Caco-2 (cell line): ENCODE results near the gene ENTPD2. TPM values are rescaled to one million over a fixed set of nuclear protein-coding genes. Genes with fewer than 3 reads are reported as not detected.

Source experiments
- BruUV-seq: library from RNA; stranded (reverse); fragments of 400-500 nt; replicated peaks from 2 replicates; lab custom pipeline; 2021; lab: Mats Ljungman, UMichigan
- CTCF ChIA-PET: fragments of 300-600 bp; sonication (Branson Sonifier 250); formaldehyde crosslinking; loops from one replicate; lab custom pipeline; 2022; ENCODE audit warnings: antibody characterized with exemption; lab: Charles Lee
- POLR2A ChIA-PET: fragments of 300-600 bp; sonication (Branson Sonifier 250); formaldehyde crosslinking; loops from one replicate; lab custom pipeline; 2022; ENCODE audit warnings: antibody characterized with exemption; lab: Charles Lee
- DNase-seq, 2 experiments: peaks; one replicate each; pipeline versions ENCODE4 v3.0.0 to v3.0.0-alpha.2; 2020 to 2022
- H3K27me3 ChIP-seq: replicated peaks from 2 replicates; pipeline ENCODE4 v1.6.0; 2011; ENCODE audit warnings: low read length; ENCODE audit not compliant: control insufficient read depth, insufficient read depth
- H3K36me3 ChIP-seq: 2 replicates; pipeline ENCODE4 v1.5.1; 2011; ENCODE audit warnings: low read length; ENCODE audit not compliant: control insufficient read depth, insufficient read depth
- H3K4me1 ChIP-seq: fragments of 250-450 bp; sonication (Bioruptor Pico); 2 replicates; pipeline ENCODE4 v1.5.1; 2020; ENCODE audit warnings: mild to moderate bottlenecking
- H3K4me3 ChIP-seq: 2 replicates; pipeline ENCODE4 v1.5.1; 2011; ENCODE audit warnings: low read depth, mild to moderate bottlenecking, control low read depth, low read length
- H3K9me3 ChIP-seq: fragments of 250-450 bp; sonication (Bioruptor Pico); 2 replicates; pipeline ENCODE4 v1.5.1; 2020; ENCODE audit warnings: mild to moderate bottlenecking, moderate library complexity
- H3K27ac Mint-ChIP-seq: one replicate; pipeline ENCODE4 v1.8.0; 2022; ENCODE audit warnings: mixed read lengths; ENCODE audit not compliant: unreplicated experiment
- H3K27me3 Mint-ChIP-seq: one replicate; pipeline ENCODE4 v1.8.0; 2022; ENCODE audit warnings: mixed read lengths; ENCODE audit not compliant: insufficient read depth, unreplicated experiment
- H3K36me3 Mint-ChIP-seq: one replicate; pipeline ENCODE4 v1.8.0; 2022; ENCODE audit warnings: mild to moderate bottlenecking, mixed read lengths; ENCODE audit not compliant: insufficient read depth, unreplicated experiment
- H3K4me1 Mint-ChIP-seq: one replicate; pipeline ENCODE4 v1.8.0; 2022; ENCODE audit warnings: low read depth, mixed read lengths; ENCODE audit not compliant: unreplicated experiment
- H3K4me3 Mint-ChIP-seq: one replicate; pipeline ENCODE4 v1.8.0; 2022; ENCODE audit warnings: mild to moderate bottlenecking, moderate library complexity, mixed read lengths; ENCODE audit not compliant: unreplicated experiment
- H3K9me3 Mint-ChIP-seq: one replicate; pipeline ENCODE4 v1.8.0; 2022; ENCODE audit warnings: mixed read lengths; ENCODE audit not compliant: unreplicated experiment
- intact Hi-C: fragments of 100-400 bp; cut with micrococcal nuclease; formaldehyde crosslinking; loops from one replicate; pipeline ENCODE4 v1.10.0; 2022; ENCODE audit not compliant: unreplicated experiment
- total RNA-seq: library from RNA; stranded (reverse); gene quantifications from 2 replicates; pipeline ENCODE4 v1.2.3, GENCODE V29; 2022
- TF ChIP-seq, protein P1 (sequence below), 2 experiments: fragments of 200-600 bp in 1 of 2; IDR thresholded peaks; 1 replicate in 1 of 2; 2 replicates in 1 of 2; pipeline versions ENCODE4 v1.5.1 to v1.8.0; 2011 to 2022; ENCODE audit warnings: antibody characterized with exemption in 1 of 2, control low read depth in 1 of 2, inconsistent platforms in 1 of 2, low read depth in 1 of 2, low read length in 1 of 2, mild to moderate bottlenecking in 1 of 2, moderate library complexity in 1 of 2; ENCODE audit not compliant: insufficient read depth in 1 of 2, severe bottlenecking in 1 of 2, unreplicated experiment in 1 of 2

ENTPD2 gene
- total RNA-seq, 1 experiment from 2014 or later, result 2.9 TPM

DNA sequence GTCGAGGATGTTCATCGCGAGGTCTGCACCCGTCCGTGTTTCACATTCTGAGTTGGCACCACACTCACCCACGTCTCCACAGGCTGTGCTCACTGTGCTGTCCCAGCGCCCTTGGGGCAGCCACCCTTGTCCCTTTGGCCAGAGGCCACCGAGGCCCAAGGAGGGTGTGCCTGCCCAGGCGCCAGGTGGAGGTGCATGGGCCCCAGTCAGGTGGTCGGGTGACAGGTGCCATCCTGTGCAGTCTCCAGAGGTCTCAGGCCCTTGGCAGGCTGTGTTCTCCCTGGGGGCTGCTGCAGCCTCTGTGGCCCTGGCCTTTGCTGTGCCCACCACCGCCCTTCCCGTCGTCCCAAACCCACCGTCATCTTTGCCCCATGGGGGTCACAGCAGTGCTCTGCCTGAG, 45.4 kb upstream of the ENTPD2 start:
- ChIA-PET CTCF (no interaction called here), POLR2A (no interaction called here)
- no peak for DNase-seq
- Mint-ChIP-seq H3K4me1 (no peaks in the 10 kb centered on the region), H3K9me3 (no peaks in the 10 kb centered on the region), H3K27ac (no peak overlapping the region), H3K4me3 (no peak overlapping the region), H3K36me3 (peaks cover 15% of the 10 kb centered on the region), H3K27me3 (no peaks in the 10 kb centered on the region)
- Histone ChIP-seq H3K9me3 (no peaks in the 10 kb centered on the region), H3K4me3 (no peak overlapping the region), H3K4me1 (no peaks in the 10 kb centered on the region), H3K27me3 (no peaks in the 10 kb centered on the region), H3K36me3 (peaks cover 24% of the 10 kb centered on the region)
- intact Hi-C loops, result no loop called here
- TF ChIP-seq, protein P1, sequence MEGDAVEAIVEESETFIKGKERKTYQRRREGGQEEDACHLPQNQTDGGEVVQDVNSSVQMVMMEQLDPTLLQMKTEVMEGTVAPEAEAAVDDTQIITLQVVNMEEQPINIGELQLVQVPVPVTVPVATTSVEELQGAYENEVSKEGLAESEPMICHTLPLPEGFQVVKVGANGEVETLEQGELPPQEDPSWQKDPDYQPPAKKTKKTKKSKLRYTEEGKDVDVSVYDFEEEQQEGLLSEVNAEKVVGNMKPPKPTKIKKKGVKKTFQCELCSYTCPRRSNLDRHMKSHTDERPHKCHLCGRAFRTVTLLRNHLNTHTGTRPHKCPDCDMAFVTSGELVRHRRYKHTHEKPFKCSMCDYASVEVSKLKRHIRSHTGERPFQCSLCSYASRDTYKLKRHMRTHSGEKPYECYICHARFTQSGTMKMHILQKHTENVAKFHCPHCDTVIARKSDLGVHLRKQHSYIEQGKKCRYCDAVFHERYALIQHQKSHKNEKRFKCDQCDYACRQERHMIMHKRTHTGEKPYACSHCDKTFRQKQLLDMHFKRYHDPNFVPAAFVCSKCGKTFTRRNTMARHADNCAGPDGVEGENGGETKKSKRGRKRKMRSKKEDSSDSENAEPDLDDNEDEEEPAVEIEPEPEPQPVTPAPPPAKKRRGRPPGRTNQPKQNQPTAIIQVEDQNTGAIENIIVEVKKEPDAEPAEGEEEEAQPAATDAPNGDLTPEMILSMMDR (IDR thresholded peaks at IDR 0.05; ENCODE audit: insufficient read depth in 1 of 2, low read depth in 1 of 2, low read length in 1 of 2, severe bottlenecking in 1 of 2, unreplicated experiment in 1 of 2), result no peak
- BruUV-seq, result no TSS peak

DNA sequence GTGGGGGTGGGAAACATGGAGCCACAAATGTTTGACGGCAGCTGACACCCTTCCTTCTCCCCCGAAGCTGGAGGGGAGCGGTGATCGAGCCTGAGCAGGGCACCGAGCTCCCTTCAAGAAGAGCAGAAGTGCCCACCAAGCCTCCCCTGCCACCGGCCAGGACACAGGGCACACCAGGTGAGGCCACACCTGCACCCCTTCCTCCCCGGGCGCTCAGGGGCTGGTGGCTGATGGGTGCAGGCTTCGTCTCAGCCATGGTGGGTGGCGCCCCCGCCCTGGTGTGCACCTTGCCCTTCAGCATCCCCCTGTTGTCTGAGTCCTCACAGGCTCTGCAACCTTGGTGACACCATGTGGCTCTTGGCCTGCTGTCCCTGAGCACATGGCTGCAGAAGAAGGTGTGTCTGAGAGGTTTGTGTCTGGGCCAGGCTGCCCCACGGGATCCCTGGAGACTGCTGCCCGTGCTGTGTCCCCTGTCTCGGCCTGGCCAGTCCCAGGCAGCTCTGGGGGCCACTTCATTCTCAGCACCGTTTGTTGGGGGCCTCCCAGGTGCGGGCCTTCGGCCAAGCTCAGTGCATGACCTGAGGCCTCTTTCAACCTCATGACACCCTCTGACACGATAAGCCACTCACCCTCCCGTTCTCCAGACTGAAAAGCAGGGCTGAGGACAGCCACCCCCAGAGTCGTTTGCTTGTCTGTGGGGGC, 44.1 kb upstream of the ENTPD2 start:
- Mint-ChIP-seq H3K36me3 (peaks cover 15% of the 10 kb centered on the region), H3K9me3 (no peaks in the 10 kb centered on the region), H3K4me3 (no peak overlapping the region), H3K27ac (no peak overlapping the region), H3K4me1 (no peaks in the 10 kb centered on the region), H3K27me3 (no peaks in the 10 kb centered on the region)
- intact Hi-C loops, result no loop called here
- Histone ChIP-seq H3K27me3 (no peaks in the 10 kb centered on the region), H3K36me3 (peaks cover 15% of the 10 kb centered on the region), H3K4me1 (no peaks in the 10 kb centered on the region), H3K4me3 (no peak overlapping the region), H3K9me3 (no peaks in the 10 kb centered on the region)
- TF ChIP-seq, protein P1 (IDR thresholded peaks at IDR 0.05; ENCODE audit: insufficient read depth in 1 of 2, low read depth in 1 of 2, low read length in 1 of 2, severe bottlenecking in 1 of 2, unreplicated experiment in 1 of 2), result no peak
- POLR2A ChIA-PET, result no interaction called here
- no peak for DNase-seq
- no TSS peak for BruUV-seq
- CTCF ChIA-PET, result interaction anchor here (0.9 kb wide), 1 partner anchor 28 kb away, joined by 7 read pairs; the partner anchor contains the start of gene SAPCD2

DNA sequence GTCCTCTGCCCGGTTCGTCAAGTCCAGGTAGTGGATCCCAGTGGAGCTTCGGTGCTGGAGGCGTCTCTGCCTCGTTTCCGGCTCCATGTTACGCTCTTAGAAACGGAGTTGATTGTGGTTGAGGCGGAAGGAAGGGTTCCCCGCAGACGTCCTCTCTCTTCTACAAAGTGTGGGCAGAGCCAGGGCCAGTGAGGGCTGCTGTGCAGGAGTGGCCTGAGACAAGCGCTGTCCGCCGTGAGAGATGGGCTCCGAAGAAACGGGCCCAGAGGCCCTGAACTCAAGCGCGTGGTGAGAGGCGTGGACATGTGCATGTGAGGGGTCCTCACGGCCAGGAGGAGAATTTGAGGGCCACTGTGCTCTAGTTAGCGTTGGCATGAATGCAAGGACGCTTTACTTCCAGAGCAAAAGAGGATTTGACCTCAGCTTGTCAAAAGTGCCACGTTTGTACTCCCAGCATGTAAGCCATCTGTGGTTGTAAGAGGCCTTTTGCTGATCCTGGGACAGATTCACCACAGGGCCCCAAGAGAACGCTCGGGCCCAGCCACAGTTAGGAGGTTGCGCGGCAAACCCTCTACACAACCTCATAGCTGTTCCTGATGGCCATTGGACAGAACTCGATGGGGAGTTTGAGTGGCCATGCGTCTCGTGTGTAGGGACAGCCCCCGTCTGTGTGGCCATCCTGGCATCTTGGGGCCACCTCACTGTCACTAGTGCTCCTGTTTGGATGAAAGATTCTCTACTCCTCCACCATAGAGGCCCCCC, 43.1 kb upstream of the ENTPD2 start:
- TF ChIP-seq, protein P1 (IDR thresholded peaks at IDR 0.05; ENCODE audit: insufficient read depth in 1 of 2, low read depth in 1 of 2, low read length in 1 of 2, severe bottlenecking in 1 of 2, unreplicated experiment in 1 of 2), result no peak
- Histone ChIP-seq H3K4me3 (no peak overlapping the region), H3K36me3 (peaks cover 8% of the 10 kb centered on the region), H3K27me3 (no peaks in the 10 kb centered on the region), H3K9me3 (no peaks in the 10 kb centered on the region), H3K4me1 (no peaks in the 10 kb centered on the region)
- H3K4me1 Mint-ChIP-seq, result no peaks in the 10 kb centered on the region
- ChIA-PET POLR2A (no interaction called here), CTCF (no interaction called here)
- peaks cover 15% of the 10 kb centered on the region for H3K36me3 Mint-ChIP-seq
- intact Hi-C loops, result no loop called here
- BruUV-seq, result no TSS peak
- no peaks in the 10 kb centered on the region for H3K9me3 Mint-ChIP-seq
- no peak for DNase-seq
- no peak overlapping the region for H3K27ac Mint-ChIP-seq
- H3K4me3 Mint-ChIP-seq, result no peak overlapping the region
- H3K27me3 Mint-ChIP-seq, result no peaks in the 10 kb centered on the region
